GM18517 (cell line): ENCODE data around the gene RHOF.
"Not testable (repeated sequence)": the region's sequence is repeated elsewhere in the genome, so short reads cannot be mapped to it uniquely, and the experiment has no call there.

ENCODE experiments used
- ATAC-seq: cut with Tn5 transposase; IDR thresholded peaks from one replicate; pipeline ENCODE4 v1.9.1; 2021; ENCODE audit warnings: mild to moderate bottlenecking, moderate library complexity; ENCODE audit not compliant: unreplicated experiment

The RHOF gene

GRCh38 chr12:121776190-121777098 is 17.0 kb downstream of the RHOF start:
- no peak for ATAC-seq

- ATAC-seq = no peak
Measured at GRCh38 chr12:121775501-121775900, 18.0 kb downstream of the RHOF start.

GRCh38 chr12:121774968-121775474 is 18.5 kb downstream of the RHOF start:
- no peak for ATAC-seq

- no peak for ATAC-seq
Measured at GRCh38 chr12:121773011-121773777, 20.3 kb downstream of the RHOF start.

GRCh38 chr12:121770813-121771625 is 22.5 kb downstream of the RHOF start:
- ATAC-seq = no peak

- no peak for ATAC-seq
Measured at GRCh38 chr12:121770388-121770787, 23.1 kb downstream of the RHOF start.

GRCh38 chr12:121769831-121770301 is 23.6 kb downstream of the RHOF start:
- ATAC-seq = no peak

- ATAC-seq = no peak
Measured at GRCh38 chr12:121769297-121769830, 24.1 kb downstream of the RHOF start.

- no peak for ATAC-seq
Measured at GRCh38 chr12:121767525-121768016, 25.9 kb downstream of the RHOF start.

GRCh38 chr12:121766290-121767039 is 27.0 kb downstream of the RHOF start:
- no peak for ATAC-seq

- ATAC-seq = no peak
Measured at GRCh38 chr12:121765573-121765972, 27.9 kb downstream of the RHOF start.

GRCh38 chr12:121764808-121765207 is 28.7 kb downstream of the RHOF start:
- no peak for ATAC-seq

GRCh38 chr12:121762269-121762668 is 31.2 kb downstream of the RHOF start:
- no peak for ATAC-seq

GRCh38 chr12:121758536-121758935 is 35.0 kb downstream of the RHOF start:
- not testable (repeated sequence) for ATAC-seq

- ATAC-seq = no peak
Measured at GRCh38 chr12:121755591-121755990, 37.9 kb downstream of the RHOF start.

- no peak for ATAC-seq
Measured at GRCh38 chr12:121754836-121755235, 38.7 kb downstream of the RHOF start.

- ATAC-seq = no peak
Measured at GRCh38 chr12:121753844-121754264, 39.6 kb downstream of the RHOF start.

GRCh38 chr12:121751749-121752351 is 41.6 kb downstream of the RHOF start:
- ATAC-seq = no peak

- ATAC-seq = no peak
Measured at GRCh38 chr12:121751034-121751433, 42.5 kb downstream of the RHOF start.
